ENCODE measurements around the gene MYH10.

GRCh38 chr17:8593830-8594229, 36.7 kb downstream of the MYH10 start:
- no peak for TF ChIP-seq ZNF645 (tag by site-specific recombination; IDR thresholded peaks at IDR 0.05)
- no peak for TF ChIP-seq CTCF (tag by site-specific recombination; IDR thresholded peaks at IDR 0.05)
- no peak for TF ChIP-seq SALL2 (tag by site-specific recombination; IDR thresholded peaks at IDR 0.05; ENCODE audit: borderline replicate concordance)
- no peak for TF ChIP-seq ZNF138 (tag by site-specific recombination; IDR thresholded peaks at IDR 0.05; ENCODE audit: borderline replicate concordance)
- no peak for TF ChIP-seq ZNF660 (tag by site-specific recombination; IDR thresholded peaks at IDR 0.05)
- no peak for TF ChIP-seq PRDM10 (tag by site-specific recombination; IDR thresholded peaks at IDR 0.05)
- no peak for TF ChIP-seq ZBTB49 (tag by site-specific recombination; IDR thresholded peaks at IDR 0.05; ENCODE audit: low read depth)
- no peak for TF ChIP-seq HOXA7 (CRISPR knock-in tag; IDR thresholded peaks at IDR 0.05; ENCODE audit: borderline replicate concordance)
- TF ChIP-seq ZNF146 (tag by site-specific recombination; IDR thresholded peaks at IDR 0.05) = no peak
- TF ChIP-seq ZNF596 (tag by site-specific recombination; IDR thresholded peaks at IDR 0.05) = no peak
- TF ChIP-seq ZNF555 (tag by site-specific recombination; conservative IDR thresholded peaks at IDR 0.05) = no peak
- TF ChIP-seq ZNF585B (tag by site-specific recombination; IDR thresholded peaks at IDR 0.05) = no peak
